Stomach (tissue), 4 donors: ENCODE results near the gene C2CD2.

Experiments
- CTCF ChIP-seq, 7 experiments: fragments of 450-650 bp in 4 of 7; fragments of 200-600 bp in 3 of 7; sonication (generic) in 3 of 7; IDR thresholded peaks; one replicate each; pipeline ENCODE4 v1.5.1; 2016 to 2019; ENCODE audit warnings: antibody characterized with exemption in 7 of 7, control low read depth in 2 of 7, mild to moderate bottlenecking in 1 of 7
- EP300 ChIP-seq: sonication (generic); formaldehyde crosslinking; IDR thresholded peaks from one replicate; pipeline ENCODE4 v1.6.1; 2017; ENCODE audit warnings: antibody characterized with exemption
- POLR2A ChIP-seq, 4 donors: fragments of 450-650 bp; IDR thresholded peaks; one replicate each; pipeline ENCODE4 v1.6.1; 2016; ENCODE audit warnings: antibody characterized with exemption in 4 of 4, control low read depth in 2 of 4, mild to moderate bottlenecking in 1 of 4, moderate library complexity in 1 of 4

GRCh38 chr21:41932576-41933312 is 21.1 kb downstream of the C2CD2 start:
- TF ChIP-seq CTCF (IDR thresholded peaks at IDR 0.05) (no peak), EP300 (no peak), POLR2A (IDR thresholded peaks at IDR 0.05) (no peak)
